HK-2 (cell line): Measurements from ENCODE around the gene PNPT1.
"Not testable (repeated sequence)": the region's sequence is repeated elsewhere in the genome, so short reads cannot be mapped to it uniquely, and the experiment has no call there.

ENCODE experiments used
- DNase-seq: peaks from one replicate; pipeline ENCODE4 v3.0.0-alpha.2; 2018; ENCODE audit not compliant: unreplicated experiment

PNPT1 gene

DNA sequence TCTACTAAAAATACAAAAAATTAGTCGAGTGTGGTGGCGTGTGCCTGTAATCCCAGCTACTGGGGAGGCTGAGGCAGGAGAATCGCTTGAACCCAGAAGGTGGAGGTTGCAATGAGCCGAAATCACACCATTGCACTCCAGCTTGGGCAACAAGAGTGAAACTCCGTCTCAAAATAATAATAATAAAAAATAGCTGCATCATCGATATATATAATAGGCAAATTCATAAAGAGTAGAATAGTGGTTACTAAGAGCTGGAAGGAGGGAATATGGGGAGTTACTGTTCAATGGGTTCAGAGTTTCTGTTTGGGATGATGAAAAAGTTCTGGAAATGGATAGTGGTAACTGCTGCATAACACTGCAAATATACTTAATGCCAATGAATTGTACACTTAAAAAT, 96.8 kb downstream of the PNPT1 start:
- not testable (repeated sequence) for DNase-seq

DNA sequence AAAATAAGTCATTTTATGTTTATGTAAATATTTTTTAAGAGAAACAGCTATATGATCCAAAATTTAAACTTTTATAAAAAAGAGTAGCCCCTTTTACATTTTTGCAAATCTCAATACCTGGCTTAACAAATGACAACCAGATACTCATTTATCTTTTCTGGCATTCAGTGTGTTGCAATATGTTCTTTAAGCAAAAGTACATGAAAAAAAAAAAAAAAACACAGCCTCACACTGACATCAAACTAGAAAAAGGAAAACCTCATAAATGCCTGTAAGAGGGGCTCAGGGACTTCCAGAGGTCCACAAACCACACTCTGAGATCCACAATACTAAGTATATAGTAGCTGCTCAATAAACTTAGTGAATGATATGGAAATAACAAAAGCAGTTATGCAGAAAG, 98.1 kb downstream of the PNPT1 start:
- DNase-seq, result no peak

DNA sequence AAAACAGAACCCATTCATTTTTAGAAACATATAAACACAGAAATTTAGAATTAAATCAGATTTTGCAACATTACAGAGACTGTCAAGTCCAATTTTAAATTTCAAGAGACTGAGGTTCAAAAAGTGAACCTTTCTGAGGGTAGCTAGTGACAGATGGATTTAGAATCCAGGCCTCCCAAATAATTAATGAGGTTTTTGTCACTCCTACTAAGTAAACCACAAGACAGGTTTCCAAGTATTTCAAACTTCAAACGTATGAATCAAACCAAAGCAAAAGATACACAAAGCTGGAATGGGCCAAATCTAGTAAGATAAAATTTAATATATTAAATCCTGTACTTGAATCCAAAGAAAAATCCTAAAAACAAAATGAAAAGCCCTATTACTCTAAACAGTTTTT, 101.5 kb downstream of the PNPT1 start:
- no peak for DNase-seq

DNA sequence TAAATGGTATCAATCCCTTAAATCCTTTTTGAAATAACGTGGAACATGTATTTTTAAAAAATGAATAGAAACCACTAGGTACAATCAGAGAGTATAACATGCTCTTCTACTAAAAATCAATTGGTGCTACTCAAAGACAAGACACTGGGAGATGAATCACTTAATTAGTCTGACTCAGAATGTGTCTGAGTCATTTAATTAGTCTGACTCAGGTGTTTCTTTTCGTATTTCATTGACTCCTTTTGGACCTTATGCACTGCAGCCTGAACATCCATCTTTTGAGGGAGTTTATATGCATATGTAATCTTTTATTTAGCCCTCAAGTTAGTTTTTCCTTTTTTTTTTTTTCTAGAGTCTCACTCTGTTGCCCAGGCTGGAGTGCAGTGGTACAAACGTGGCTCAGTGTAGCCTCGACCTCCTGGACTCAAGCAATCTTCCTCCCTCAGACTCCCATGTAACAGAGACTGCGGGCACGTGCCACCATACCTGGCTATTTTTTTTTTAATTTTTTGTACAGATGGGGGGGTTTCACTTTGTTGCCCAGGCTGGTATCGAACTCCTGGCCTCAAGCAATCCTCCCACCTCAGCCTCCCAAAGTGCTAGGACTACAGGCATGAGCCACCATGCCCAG, 102.7 kb downstream of the PNPT1 start:
- no peak for DNase-seq

DNA sequence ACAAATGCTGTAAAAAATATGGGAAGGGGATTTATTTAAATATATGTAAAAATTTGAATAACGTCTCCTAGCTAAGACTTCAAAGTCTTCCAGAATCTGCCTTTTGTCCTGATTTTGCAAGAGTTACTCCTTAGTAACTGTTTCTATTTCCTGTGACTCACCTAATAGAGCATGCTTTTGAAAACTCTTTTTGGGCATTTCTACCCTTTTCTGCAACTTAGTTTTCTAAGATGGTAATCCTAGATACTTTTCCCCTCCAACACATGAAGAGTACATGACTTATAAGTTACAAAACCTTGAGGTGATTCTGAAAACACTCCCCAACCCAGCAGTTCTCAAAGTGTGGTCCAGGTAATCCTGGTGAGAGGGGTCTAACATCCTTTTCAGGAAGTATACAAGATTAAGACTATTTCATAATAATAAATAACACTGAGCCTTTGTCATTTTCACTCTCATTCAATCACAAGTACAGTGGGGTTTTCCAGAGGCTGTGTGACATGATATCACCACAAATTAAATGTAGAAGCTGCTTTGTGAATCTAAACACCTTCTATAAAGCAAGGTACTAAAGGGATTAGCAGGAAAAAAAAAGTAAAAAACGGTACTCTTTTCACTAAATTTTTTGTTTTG, 108.1 kb downstream of the PNPT1 start:
- DNase-seq, result no peak
